Coronary artery (tissue), 2 donors: Measurements from ENCODE around the gene CRISPLD2.

Source experiments
- DNase-seq: peaks from one replicate; pipeline ENCODE4 v3.0.0-alpha.2; 2017; ENCODE audit warnings: low spot score
- H3K27ac ChIP-seq, 2 donors: fragments of 200-600 bp; sonication (generic); one replicate each; pipeline ENCODE4 v1.5.1; 2016 to 2019
- H3K4me3 ChIP-seq: fragments of 200-600 bp; sonication (generic); 2 replicates; pipeline ENCODE4 v1.5.1; 2016; ENCODE audit warnings: mild to moderate bottlenecking, moderate library complexity
- CTCF ChIP-seq: fragments of 200-600 bp; sonication (generic); IDR thresholded peaks from one replicate; pipeline ENCODE4 v1.5.1; 2019; ENCODE audit warnings: antibody characterized with exemption

Gene CRISPLD2

GRCh38 chr16:84918006-84918909 lies 98.5 kb downstream of the CRISPLD2 start:
- Histone ChIP-seq H3K4me3 (no peak overlapping the region), H3K27ac (no peak overlapping the region)
- no peak for DNase-seq
- TF ChIP-seq CTCF, result no peak

DNA sequence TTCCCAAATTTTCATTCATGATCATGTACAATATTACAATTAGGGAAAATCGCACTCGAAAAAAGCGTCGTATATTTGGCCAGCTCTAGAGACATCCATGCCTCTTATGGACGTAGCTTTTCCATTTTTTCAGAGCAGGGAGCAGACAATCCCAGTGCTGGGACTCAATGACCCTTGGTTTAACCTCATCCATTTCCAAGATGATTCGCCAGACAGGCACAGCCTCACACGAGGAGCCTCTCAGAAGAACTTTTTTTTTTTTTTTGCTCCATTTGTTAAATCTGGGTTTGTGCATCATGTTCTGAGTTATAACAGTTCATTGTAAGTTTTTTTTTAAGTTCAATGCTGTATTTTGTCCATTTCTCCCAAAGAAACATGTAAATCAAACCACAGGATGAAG lies 99.5 kb downstream of the CRISPLD2 start:
- no peak for TF ChIP-seq CTCF
- H3K4me3 ChIP-seq, result no peak overlapping the region
- H3K27ac ChIP-seq, result no peak overlapping the region
- DNase-seq, result no peak

GRCh38 chr16:84919708-84920107 lies 99.9 kb downstream of the CRISPLD2 start:
- DNase-seq, result no peak
- no peak for TF ChIP-seq CTCF
- no peak overlapping the region for H3K4me3 ChIP-seq
- H3K27ac ChIP-seq, result no peak overlapping the region

DNA sequence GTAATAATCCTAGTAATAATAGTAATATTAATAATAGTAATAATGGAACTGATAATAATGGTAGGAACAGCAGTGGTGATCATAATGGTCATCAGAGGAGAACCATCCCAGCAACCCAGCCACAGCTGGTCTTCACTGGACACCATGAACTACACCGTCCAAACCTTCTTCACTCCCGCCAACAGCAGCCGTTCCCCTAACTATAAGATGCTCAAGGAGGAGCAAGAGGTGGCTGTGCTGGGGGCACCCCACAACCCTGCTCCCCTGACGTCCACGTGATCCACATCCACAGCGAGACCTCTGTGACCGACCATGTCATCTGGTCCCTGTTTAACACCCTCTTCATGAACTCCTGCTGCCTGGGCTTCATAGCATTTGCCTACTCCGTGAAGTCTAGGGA lies 100.5 kb downstream of the CRISPLD2 start:
- TF ChIP-seq CTCF, result no peak
- no peak overlapping the region for H3K4me3 ChIP-seq
- no peak for DNase-seq
- H3K27ac ChIP-seq, result no peak overlapping the region

DNA sequence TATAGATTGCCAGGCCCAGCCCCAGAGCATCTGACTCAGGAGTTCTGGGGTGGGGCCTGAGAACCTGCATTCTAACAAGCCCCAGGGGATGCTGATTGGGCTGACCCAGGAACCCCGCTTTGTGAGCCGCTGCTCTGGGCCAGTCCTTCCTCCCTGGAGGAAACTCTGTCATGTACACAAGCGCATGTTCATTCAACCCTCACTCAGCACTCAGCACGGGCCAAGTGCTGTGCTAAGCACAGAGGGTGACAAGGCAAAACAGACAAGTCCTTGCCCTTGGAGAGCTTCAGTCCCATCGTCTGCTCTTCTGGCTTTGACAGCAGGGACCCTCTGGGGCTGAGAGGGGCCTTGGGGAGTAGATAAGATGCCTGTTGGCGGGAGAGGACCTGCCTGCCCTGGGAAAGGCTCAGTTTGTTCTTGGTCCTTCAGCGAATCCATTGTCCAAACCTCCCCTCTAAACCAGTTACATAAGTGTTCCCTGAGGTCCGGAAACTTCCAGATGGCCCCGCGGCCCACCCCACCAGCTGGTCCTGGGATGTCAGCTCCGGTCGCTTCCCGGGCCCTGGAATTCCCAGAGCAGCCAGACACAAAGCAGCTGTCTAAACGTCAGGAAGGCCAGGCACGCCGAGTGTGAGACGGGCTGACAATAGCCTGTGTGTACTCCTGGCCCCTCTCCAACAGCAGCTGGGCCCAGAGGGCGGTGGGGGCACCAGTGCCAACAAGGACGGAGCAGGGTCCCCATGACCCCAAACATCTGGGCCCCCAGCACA lies 102.8 kb downstream of the CRISPLD2 start:
- H3K4me3 ChIP-seq, result peak overlapping the region; percentile 8
- TF ChIP-seq CTCF, result no peak
- H3K27ac ChIP-seq, result peak overlapping the region in 1 of 2 donors; percentile 78
- DNase-seq, result no peak

- TF ChIP-seq CTCF, result no peak
- DNase-seq, result no peak
- H3K4me3 ChIP-seq, result no peak overlapping the region
- peak overlapping the region in 1 of 2 donors; percentile 60 for H3K27ac ChIP-seq
Measured at GRCh38 chr16:84924331-84925091, 104.7 kb downstream of the CRISPLD2 start.
